GM12873 (cell line): ENCODE results near the gene CLRN1.

ENCODE experiments used
- TF ChIP-seq, protein P1 (sequence below): IDR thresholded peaks from 2 replicates; pipeline ENCODE4 v1.5.1; 2012; ENCODE audit warnings: low read depth, mild to moderate bottlenecking, moderate library complexity, low read length, control low read depth; ENCODE audit not compliant: insufficient read depth; ENCODE audit errors: missing control alignments

CLRN1 gene

DNA sequence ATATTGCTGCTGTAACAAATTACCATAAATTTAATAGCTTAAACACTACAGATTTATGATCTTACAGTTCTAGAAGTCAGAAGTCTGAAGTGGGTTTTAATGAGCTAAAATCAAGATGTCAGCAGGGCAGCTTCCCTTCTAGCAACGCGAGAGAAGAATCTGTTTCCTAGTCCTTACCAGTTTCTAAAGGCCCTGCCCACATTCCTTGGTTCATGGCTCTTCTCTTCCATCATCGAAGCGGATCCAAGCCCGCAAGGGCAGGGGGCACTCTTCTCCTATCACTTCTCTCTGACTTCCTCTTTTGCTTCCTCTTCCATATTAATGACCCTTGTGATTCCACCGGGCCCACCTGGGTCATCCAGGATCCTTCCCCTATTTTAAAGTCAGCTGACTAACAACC is 83.4 kb downstream of the CLRN1 start:
- TF ChIP-seq, protein P1, sequence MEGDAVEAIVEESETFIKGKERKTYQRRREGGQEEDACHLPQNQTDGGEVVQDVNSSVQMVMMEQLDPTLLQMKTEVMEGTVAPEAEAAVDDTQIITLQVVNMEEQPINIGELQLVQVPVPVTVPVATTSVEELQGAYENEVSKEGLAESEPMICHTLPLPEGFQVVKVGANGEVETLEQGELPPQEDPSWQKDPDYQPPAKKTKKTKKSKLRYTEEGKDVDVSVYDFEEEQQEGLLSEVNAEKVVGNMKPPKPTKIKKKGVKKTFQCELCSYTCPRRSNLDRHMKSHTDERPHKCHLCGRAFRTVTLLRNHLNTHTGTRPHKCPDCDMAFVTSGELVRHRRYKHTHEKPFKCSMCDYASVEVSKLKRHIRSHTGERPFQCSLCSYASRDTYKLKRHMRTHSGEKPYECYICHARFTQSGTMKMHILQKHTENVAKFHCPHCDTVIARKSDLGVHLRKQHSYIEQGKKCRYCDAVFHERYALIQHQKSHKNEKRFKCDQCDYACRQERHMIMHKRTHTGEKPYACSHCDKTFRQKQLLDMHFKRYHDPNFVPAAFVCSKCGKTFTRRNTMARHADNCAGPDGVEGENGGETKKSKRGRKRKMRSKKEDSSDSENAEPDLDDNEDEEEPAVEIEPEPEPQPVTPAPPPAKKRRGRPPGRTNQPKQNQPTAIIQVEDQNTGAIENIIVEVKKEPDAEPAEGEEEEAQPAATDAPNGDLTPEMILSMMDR, result no peak

DNA sequence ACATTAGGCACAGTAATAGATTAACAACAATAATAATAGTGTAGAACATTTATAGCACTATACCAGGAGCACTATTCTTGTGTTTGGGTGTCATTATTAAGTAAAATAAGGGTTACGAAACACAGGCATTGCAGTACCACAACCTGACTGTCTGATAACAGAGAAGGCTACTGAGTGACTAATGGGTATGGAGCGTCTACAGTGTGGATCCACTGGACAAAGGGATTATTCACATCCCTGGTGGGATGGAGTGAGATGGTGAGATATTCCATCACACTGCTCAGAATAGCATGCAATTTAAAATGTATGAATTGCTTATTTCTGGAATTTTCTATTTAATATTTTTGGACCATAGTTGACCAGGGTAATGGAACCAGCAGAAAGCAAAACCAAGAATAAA is 85.5 kb downstream of the CLRN1 start:
- TF ChIP-seq, protein P1, result no peak

DNA sequence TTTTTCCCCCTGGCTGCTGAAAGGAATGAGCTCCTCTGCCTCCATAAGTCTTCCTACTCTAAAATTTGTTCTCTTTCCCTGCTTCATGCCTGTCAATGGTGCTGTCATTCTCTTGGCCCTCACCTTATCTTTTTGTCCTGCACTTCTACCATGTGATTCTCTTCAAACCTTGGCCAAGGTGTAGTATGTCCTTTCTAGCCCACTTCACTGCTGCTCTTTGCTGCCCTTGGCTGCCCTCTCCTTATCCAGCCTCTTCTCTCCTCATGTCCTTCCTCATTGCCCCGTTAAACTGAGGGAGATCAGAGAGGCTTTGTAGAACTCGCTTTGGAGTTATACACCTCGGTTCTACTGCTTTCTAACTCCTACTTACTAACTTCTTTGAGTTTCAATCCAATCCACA is 87.0 kb downstream of the CLRN1 start:
- TF ChIP-seq, protein P1, result no peak

DNA sequence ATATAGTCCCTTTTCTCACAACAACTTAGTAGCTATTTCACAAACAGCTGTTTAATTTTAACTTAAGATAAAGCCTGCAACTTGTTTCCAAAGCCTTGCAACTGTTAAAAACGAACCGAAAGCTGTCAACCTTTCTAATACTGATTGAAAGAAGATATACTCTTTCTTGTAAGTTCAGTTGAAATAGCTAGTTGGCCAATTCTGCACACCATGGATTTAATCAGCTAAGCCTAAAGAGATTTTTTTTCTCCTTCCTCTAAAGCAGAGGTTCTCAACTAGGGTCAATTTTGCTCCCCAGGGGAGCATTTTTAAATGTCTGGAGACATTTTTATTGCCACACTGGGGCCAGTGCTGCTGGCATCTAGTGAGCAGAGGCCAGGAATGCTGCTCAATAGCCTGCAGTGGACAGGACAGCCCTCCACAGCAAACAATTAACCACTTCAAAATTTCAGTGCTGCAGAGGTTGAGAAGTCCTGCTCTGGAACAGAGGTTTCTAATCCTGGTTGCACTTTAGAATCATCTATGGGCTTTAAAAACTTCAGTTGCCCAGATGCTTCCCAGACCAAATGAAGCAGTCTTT is 93.4 kb downstream of the CLRN1 start:
- TF ChIP-seq, protein P1, result no peak

DNA sequence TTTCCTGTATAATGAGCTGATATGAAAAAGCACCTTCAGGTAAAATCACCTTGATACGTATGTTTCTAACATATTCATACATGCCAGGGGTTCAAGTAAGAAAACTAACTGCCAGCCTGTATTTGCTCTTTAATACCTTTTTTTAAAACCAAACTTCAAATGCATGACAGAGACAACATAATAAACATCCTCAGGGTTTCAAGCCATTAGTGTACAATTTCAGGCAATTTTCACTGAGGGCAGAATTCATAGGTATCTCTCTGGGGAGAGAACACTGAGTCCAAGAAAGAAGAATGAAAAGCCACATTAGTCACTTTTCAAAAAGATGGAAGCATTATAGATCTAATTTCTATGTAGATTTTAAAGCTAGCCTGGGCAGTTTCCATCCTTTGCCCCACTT is 94.2 kb downstream of the CLRN1 start:
- TF ChIP-seq, protein P1, result no peak

DNA sequence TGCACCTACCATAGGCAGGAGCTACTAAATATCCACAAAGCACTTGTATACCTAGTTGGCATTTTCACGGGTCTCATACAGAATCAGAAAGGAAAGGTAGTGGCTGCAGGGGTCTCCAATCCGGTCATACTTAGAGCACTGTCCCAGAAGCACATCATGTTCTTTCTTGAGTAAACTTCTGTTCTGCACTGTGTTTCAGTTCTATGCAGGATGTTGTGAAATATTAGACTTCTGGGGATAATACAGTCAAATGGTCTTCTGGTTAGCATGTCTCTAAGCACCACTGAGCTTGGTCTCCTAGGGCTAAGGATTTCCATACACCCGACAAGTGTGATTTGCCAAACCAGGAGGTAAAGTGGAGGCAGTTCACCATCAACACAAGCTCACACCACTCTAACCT is 95.2 kb downstream of the CLRN1 start:
- TF ChIP-seq, protein P1, result no peak

DNA sequence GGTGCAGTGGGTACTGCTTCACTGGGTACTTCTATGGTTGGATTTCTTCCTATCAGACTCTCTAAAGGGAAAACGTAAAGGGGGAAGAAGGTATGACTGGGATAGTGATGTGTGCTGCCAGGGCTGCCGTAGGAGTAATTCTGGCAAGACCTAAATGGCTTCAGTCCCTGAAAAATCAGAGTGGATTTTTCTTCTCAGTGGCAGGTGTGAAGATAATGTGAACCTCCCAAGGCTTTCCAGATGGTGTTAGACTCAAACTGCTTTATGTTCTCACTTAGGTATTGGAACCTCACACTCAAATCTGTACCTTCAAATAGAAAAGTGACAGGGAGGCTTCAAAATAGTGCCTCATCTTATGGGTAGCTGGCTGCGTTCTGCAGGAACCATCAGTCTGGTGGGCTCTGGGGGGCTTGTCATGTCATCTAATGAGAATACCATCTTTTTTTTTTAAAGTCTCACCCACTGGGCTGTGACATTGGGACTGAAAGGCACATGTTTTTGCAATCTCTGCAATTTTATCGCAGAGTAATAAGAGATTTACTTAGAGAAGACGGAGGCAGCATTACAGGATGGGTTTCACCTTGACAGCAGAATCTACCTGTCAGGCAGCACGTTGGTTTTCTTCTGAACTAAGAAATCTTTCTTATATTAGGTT is 95.8 kb downstream of the CLRN1 start:
- TF ChIP-seq, protein P1, result no peak
